Activated T-cell treated with anti-CD3 and anti-CD28 coated beads, Interleukin-2, amount 50 U/mL, for 4 hours (primary cell): ENCODE data around the gene AUTS2. TPM values are rescaled to one million over a fixed set of nuclear protein-coding genes. Genes with fewer than 3 reads are reported as not detected.

Experiments
- ATAC-seq, 2 donors: fragments of 200-7000 bp; cut with Tn5 transposase; one replicate each; pipeline ENCODE4 v1.10.0; 2021
- DNase-seq: peaks from one replicate; pipeline ENCODE4 v3.0.0-alpha.2; 2020
- H3K27me3 Mint-ChIP-seq: one replicate; pipeline ENCODE4 v1.8.0; 2021; ENCODE audit warnings: low read depth, mixed read lengths
- H3K36me3 Mint-ChIP-seq: one replicate; pipeline ENCODE4 v1.8.0; 2022; ENCODE audit warnings: mixed read lengths; ENCODE audit not compliant: insufficient read depth
- H3K4me1 Mint-ChIP-seq: one replicate; pipeline ENCODE4 v1.8.0; 2021; ENCODE audit warnings: low read depth, mixed read lengths
- H3K4me3 Mint-ChIP-seq: one replicate; pipeline ENCODE4 v1.8.0; 2021; ENCODE audit warnings: mild to moderate bottlenecking, moderate library complexity, mixed read lengths
- H3K9me3 Mint-ChIP-seq: one replicate; pipeline ENCODE4 v1.8.0; 2021; ENCODE audit warnings: mixed read lengths
- total RNA-seq, 3 donors: library from RNA; stranded (reverse); gene quantifications; one replicate each; pipeline ENCODE4 v1.2.1, GENCODE V29; 2021

AUTS2 gene
- total RNA-seq, 3 donors from 2014 or later, result 1.4 to 4.4 (median 2.8) TPM

GRCh38 chr7:70114806-70115205 lies 516.5 kb downstream of the AUTS2 start:
- DNase-seq (no peak), ATAC-seq (no peak)
- no peaks in the 10 kb centered on the region for H3K4me1 Mint-ChIP-seq
- H3K9me3 Mint-ChIP-seq, result no peaks in the 10 kb centered on the region
- H3K4me3 Mint-ChIP-seq, result no peak overlapping the region
- H3K27me3 Mint-ChIP-seq, result no peaks in the 10 kb centered on the region
- H3K36me3 Mint-ChIP-seq, result no peaks in the 10 kb centered on the region

GRCh38 chr7:70116244-70116643 lies 518.0 kb downstream of the AUTS2 start:
- ATAC-seq, result no peak
- H3K4me1 Mint-ChIP-seq, result no peaks in the 10 kb centered on the region
- H3K4me3 Mint-ChIP-seq, result no peak overlapping the region
- no peaks in the 10 kb centered on the region for H3K27me3 Mint-ChIP-seq
- no peak for DNase-seq
- H3K36me3 Mint-ChIP-seq, result peaks cover 2% of the 10 kb centered on the region
- peaks cover 7% of the 10 kb centered on the region for H3K9me3 Mint-ChIP-seq

- no peaks in the 10 kb centered on the region for H3K4me1 Mint-ChIP-seq
- ATAC-seq, result no peak
- H3K36me3 Mint-ChIP-seq, result peaks cover 2% of the 10 kb centered on the region
- peaks cover 13% of the 10 kb centered on the region for H3K9me3 Mint-ChIP-seq
- H3K27me3 Mint-ChIP-seq, result no peaks in the 10 kb centered on the region
- no peak for DNase-seq
- no peak overlapping the region for H3K4me3 Mint-ChIP-seq
Measured at GRCh38 chr7:70116867-70117266, 518.6 kb downstream of the AUTS2 start.

- no peaks in the 10 kb centered on the region for H3K27me3 Mint-ChIP-seq
- H3K9me3 Mint-ChIP-seq, result peaks cover 34% of the 10 kb centered on the region
- no peaks in the 10 kb centered on the region for H3K4me1 Mint-ChIP-seq
- H3K4me3 Mint-ChIP-seq, result no peak overlapping the region
- DNase-seq, result no peak
- H3K36me3 Mint-ChIP-seq, result peaks cover 2% of the 10 kb centered on the region
- ATAC-seq, result no peak
Measured at GRCh38 chr7:70120851-70121250, 522.6 kb downstream of the AUTS2 start.

- H3K9me3 Mint-ChIP-seq, result peaks cover 5% of the 10 kb centered on the region
- ATAC-seq (no peak), DNase-seq (no peak)
- no peaks in the 10 kb centered on the region for H3K36me3 Mint-ChIP-seq
- no peak overlapping the region for H3K4me3 Mint-ChIP-seq
- H3K4me1 Mint-ChIP-seq, result no peaks in the 10 kb centered on the region
- H3K27me3 Mint-ChIP-seq, result no peaks in the 10 kb centered on the region
Measured at GRCh38 chr7:70131817-70132216, 533.5 kb downstream of the AUTS2 start.

GRCh38 chr7:70132226-70132851 lies 534.1 kb downstream of the AUTS2 start:
- no peaks in the 10 kb centered on the region for H3K27me3 Mint-ChIP-seq
- H3K9me3 Mint-ChIP-seq, result peaks cover 3% of the 10 kb centered on the region
- H3K4me1 Mint-ChIP-seq, result no peaks in the 10 kb centered on the region
- no peaks in the 10 kb centered on the region for H3K36me3 Mint-ChIP-seq
- H3K4me3 Mint-ChIP-seq, result no peak overlapping the region
- ATAC-seq (no peak), DNase-seq (no peak)

- no peak for DNase-seq
- no peaks in the 10 kb centered on the region for H3K27me3 Mint-ChIP-seq
- no peak overlapping the region for H3K4me3 Mint-ChIP-seq
- H3K4me1 Mint-ChIP-seq, result no peaks in the 10 kb centered on the region
- no peaks in the 10 kb centered on the region for H3K9me3 Mint-ChIP-seq
- ATAC-seq, result no peak
- no peaks in the 10 kb centered on the region for H3K36me3 Mint-ChIP-seq
Measured at GRCh38 chr7:70132852-70133690, 534.8 kb downstream of the AUTS2 start.

GRCh38 chr7:70134029-70134770 lies 535.9 kb downstream of the AUTS2 start:
- Mint-ChIP-seq H3K9me3 (no peaks in the 10 kb centered on the region), H3K4me3 (no peak overlapping the region)
- ATAC-seq, result no peak

GRCh38 chr7:70135656-70136055 lies 537.4 kb downstream of the AUTS2 start:
- Mint-ChIP-seq H3K27me3 (no peaks in the 10 kb centered on the region), H3K9me3 (no peaks in the 10 kb centered on the region), H3K4me1 (no peaks in the 10 kb centered on the region), H3K36me3 (no peaks in the 10 kb centered on the region), H3K4me3 (no peak overlapping the region)
- no peak for DNase-seq
- no peak for ATAC-seq

More at GRCh38 chr7:70134029-70134770, 535.9 kb downstream of the AUTS2 start:
- Mint-ChIP-seq H3K27me3 (no peaks in the 10 kb centered on the region), H3K36me3 (no peaks in the 10 kb centered on the region), H3K4me1 (no peaks in the 10 kb centered on the region)
- no peak for DNase-seq

- Mint-ChIP-seq H3K27me3 (no peaks in the 10 kb centered on the region), H3K4me1 (no peaks in the 10 kb centered on the region), H3K36me3 (no peaks in the 10 kb centered on the region), H3K9me3 (no peaks in the 10 kb centered on the region), H3K4me3 (no peak overlapping the region)
- no peak for ATAC-seq
- no peak for DNase-seq
Measured at GRCh38 chr7:70137126-70137525, 538.9 kb downstream of the AUTS2 start.

GRCh38 chr7:70142247-70142932 lies 544.1 kb downstream of the AUTS2 start:
- Mint-ChIP-seq H3K4me1 (no peaks in the 10 kb centered on the region), H3K27me3 (no peaks in the 10 kb centered on the region), H3K4me3 (no peak overlapping the region), H3K36me3 (no peaks in the 10 kb centered on the region), H3K9me3 (no peaks in the 10 kb centered on the region)
- no peak for DNase-seq
- ATAC-seq, result no peak

- Mint-ChIP-seq H3K36me3 (no peaks in the 10 kb centered on the region), H3K27me3 (no peaks in the 10 kb centered on the region), H3K9me3 (no peaks in the 10 kb centered on the region), H3K4me3 (no peak overlapping the region), H3K4me1 (no peaks in the 10 kb centered on the region)
- ATAC-seq (no peak), DNase-seq (no peak)
Measured at GRCh38 chr7:70143075-70144044, 545.1 kb downstream of the AUTS2 start.

GRCh38 chr7:70148997-70149396 lies 550.7 kb downstream of the AUTS2 start:
- no peaks in the 10 kb centered on the region for H3K36me3 Mint-ChIP-seq
- no peak overlapping the region for H3K4me3 Mint-ChIP-seq
- H3K9me3 Mint-ChIP-seq, result peaks cover 7% of the 10 kb centered on the region
- no peaks in the 10 kb centered on the region for H3K4me1 Mint-ChIP-seq
- H3K27me3 Mint-ChIP-seq, result no peaks in the 10 kb centered on the region
- no peak for DNase-seq
- no peak for ATAC-seq
